OCI-LY7 (cell line): ENCODE data around the gene PXDN.

ENCODE experiments used
- EZH2phosphoT487 ChIP-seq: fragments of 200-600 bp; sonication (generic); IDR thresholded peaks from 2 replicates; pipeline ENCODE4 v1.6.1; 2018; ENCODE audit warnings: low read depth, borderline replicate concordance, mild to moderate bottlenecking, mixed run types, antibody characterized with exemption, low read length, moderate library complexity, mixed read lengths
- TF ChIP-seq, protein P1 (sequence below): fragments of 200-600 bp; sonication (generic); conservative IDR thresholded peaks from 2 replicates; pipeline ENCODE4 v1.5.1; 2014; ENCODE audit warnings: mild to moderate bottlenecking, antibody characterized with exemption, low read length, moderate library complexity, mixed read lengths

DNA sequence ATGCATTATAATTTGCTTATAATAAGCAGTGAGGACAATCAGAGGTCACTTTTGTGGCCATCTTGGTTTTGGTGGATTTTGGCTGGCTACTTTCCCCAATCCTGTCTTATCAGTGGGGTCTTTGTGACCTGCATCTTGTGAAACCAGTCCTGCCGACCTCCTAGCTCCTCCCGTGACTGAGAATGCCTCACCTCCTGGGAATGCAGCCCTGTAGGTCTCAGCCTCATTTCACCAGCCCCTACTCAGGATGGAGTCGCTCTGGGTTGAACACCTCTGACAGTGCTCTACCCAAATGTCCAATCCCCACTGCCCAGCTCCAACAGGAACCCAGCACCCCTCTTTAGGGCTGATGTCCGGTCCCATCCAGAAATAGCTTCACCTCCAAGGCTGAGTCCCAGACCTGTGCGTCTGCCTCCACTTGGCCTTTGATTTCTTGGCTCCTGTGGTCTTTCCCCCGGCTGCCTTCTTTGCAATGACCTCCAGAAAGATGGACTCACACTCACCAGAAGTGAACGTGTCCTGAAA lies 31.3 kb upstream of the PXDN start:
- TF ChIP-seq, protein P1, sequence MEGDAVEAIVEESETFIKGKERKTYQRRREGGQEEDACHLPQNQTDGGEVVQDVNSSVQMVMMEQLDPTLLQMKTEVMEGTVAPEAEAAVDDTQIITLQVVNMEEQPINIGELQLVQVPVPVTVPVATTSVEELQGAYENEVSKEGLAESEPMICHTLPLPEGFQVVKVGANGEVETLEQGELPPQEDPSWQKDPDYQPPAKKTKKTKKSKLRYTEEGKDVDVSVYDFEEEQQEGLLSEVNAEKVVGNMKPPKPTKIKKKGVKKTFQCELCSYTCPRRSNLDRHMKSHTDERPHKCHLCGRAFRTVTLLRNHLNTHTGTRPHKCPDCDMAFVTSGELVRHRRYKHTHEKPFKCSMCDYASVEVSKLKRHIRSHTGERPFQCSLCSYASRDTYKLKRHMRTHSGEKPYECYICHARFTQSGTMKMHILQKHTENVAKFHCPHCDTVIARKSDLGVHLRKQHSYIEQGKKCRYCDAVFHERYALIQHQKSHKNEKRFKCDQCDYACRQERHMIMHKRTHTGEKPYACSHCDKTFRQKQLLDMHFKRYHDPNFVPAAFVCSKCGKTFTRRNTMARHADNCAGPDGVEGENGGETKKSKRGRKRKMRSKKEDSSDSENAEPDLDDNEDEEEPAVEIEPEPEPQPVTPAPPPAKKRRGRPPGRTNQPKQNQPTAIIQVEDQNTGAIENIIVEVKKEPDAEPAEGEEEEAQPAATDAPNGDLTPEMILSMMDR = no peak
- no peak for TF ChIP-seq EZH2phosphoT487
